ENCODE measurements around the gene SH3RF1.

DNA sequence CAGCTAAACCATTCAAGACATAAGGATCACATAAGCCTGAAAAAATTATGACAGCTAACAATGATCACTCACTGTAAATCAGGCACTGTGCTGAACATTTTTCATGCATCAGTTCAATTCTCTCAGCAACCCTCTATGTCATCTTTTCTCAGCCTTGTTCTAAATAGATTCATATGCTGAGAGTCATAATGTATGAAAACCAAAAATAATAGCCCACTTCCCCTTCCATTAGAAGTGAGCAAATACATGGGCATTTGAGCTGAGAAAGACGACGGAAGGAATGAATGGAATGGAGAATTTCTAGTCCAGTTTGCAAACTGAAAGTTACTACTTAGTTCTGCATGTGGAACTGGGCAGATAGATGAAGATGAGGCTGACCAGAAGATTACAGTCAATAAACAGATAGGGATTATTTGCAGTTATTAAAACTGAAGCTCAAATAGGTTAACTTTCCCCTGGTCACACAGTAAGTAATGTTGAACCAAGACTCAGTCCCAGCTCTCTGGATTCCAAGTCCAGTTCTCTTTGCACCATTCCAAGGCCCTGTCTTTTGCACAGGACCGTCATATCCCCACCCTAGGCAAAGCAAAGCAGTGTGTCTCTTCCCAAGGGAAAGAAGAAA is 1.6 kb upstream of the SH3RF1 start:
- TF ChIP-seq POLR2A (IDR thresholded peaks at IDR 0.05) = no peak
- TF ChIP-seq, protein P1, sequence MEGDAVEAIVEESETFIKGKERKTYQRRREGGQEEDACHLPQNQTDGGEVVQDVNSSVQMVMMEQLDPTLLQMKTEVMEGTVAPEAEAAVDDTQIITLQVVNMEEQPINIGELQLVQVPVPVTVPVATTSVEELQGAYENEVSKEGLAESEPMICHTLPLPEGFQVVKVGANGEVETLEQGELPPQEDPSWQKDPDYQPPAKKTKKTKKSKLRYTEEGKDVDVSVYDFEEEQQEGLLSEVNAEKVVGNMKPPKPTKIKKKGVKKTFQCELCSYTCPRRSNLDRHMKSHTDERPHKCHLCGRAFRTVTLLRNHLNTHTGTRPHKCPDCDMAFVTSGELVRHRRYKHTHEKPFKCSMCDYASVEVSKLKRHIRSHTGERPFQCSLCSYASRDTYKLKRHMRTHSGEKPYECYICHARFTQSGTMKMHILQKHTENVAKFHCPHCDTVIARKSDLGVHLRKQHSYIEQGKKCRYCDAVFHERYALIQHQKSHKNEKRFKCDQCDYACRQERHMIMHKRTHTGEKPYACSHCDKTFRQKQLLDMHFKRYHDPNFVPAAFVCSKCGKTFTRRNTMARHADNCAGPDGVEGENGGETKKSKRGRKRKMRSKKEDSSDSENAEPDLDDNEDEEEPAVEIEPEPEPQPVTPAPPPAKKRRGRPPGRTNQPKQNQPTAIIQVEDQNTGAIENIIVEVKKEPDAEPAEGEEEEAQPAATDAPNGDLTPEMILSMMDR (IDR thresholded peaks at IDR 0.05) = no peak
